Fibroblast of lung (primary cell): Measurements from ENCODE around the gene ASXL1. TPM values are rescaled to one million over a fixed set of nuclear protein-coding genes. Genes with fewer than 3 reads are reported as not detected.

Experiments used
- DNase-seq, 2 donors: peaks; one replicate each; pipeline versions ENCODE4 v3.0.0 to v3.0.0-alpha.2; 2010; ENCODE audit warnings: low read depth in 2 of 2
- H2AFZ ChIP-seq: 2 replicates; pipeline ENCODE4 v1.5.1; 2012; ENCODE audit warnings: low read length, control low read depth, inconsistent platforms
- H3K27ac ChIP-seq: 2 replicates; pipeline ENCODE4 v1.5.1; 2011; ENCODE audit warnings: low read length, control low read depth; ENCODE audit not compliant: insufficient read depth
- H3K27me3 ChIP-seq: 2 replicates; pipeline ENCODE4 v1.5.1; 2011; ENCODE audit warnings: mild to moderate bottlenecking, low read length; ENCODE audit not compliant: control insufficient read depth, insufficient read depth
- H3K36me3 ChIP-seq: 2 replicates; pipeline ENCODE4 v1.5.1; 2011; ENCODE audit warnings: low read length; ENCODE audit not compliant: control insufficient read depth, insufficient read depth
- H3K4me1 ChIP-seq: 2 replicates; pipeline ENCODE4 v1.5.1; 2011; ENCODE audit warnings: low read length; ENCODE audit not compliant: control insufficient read depth, insufficient read depth; ENCODE audit errors: extremely low read depth
- H3K4me2 ChIP-seq: 2 replicates; pipeline ENCODE4 v1.5.1; 2011; ENCODE audit warnings: low read length, control low read depth; ENCODE audit not compliant: insufficient read depth; ENCODE audit errors: extremely low read depth
- H3K4me3 ChIP-seq, 4 experiments: fragments of 200-600 bp in 1 of 4; sonication (generic) in 1 of 4; replicated peaks in 1 of 4; 2 replicates each; pipeline ENCODE4 v1.5.1; 2011 to 2016; ENCODE audit warnings: low read length in 4 of 4, low read depth in 3 of 4, mild to moderate bottlenecking in 3 of 4, control low read depth in 2 of 4, inconsistent platforms in 1 of 4, mixed read lengths in 1 of 4; ENCODE audit not compliant: insufficient read depth in 1 of 4; ENCODE audit errors: control extremely low read depth in 1 of 4
- H3K79me2 ChIP-seq: 2 replicates; pipeline ENCODE4 v1.5.1; 2012; ENCODE audit warnings: mild to moderate bottlenecking, low read length, inconsistent platforms; ENCODE audit not compliant: control insufficient read depth, insufficient read depth
- H3K9ac ChIP-seq: 2 replicates; pipeline ENCODE4 v1.5.1; 2011; ENCODE audit warnings: mild to moderate bottlenecking, low read length, control low read depth; ENCODE audit not compliant: insufficient read depth
- H3K9me3 ChIP-seq: 2 replicates; pipeline ENCODE4 v1.5.1; 2012; ENCODE audit warnings: low read depth, low read length; ENCODE audit not compliant: control insufficient read depth, insufficient read depth
- H4K20me1 ChIP-seq: 2 replicates; pipeline ENCODE4 v1.5.1; 2011; ENCODE audit warnings: low read length; ENCODE audit not compliant: control insufficient read depth, insufficient read depth; ENCODE audit errors: extremely low read depth
- EZH2 ChIP-seq: IDR thresholded peaks from 2 replicates; pipeline ENCODE4 v1.5.1; 2012; ENCODE audit warnings: low read length, control low read depth, mild to moderate bottlenecking; ENCODE audit errors: missing control alignments
- polyA plus RNA-seq, 2 donors: library from polyadenylated mRNA; depleted of rRNA in 1 of 2; stranded (reverse) in 1 of 2; unstranded in 1 of 2; fragments of >200 nt; gene quantifications; 2 replicates each; pipeline ENCODE4 v1.2.1, GENCODE V29; 2011 to 2012; ENCODE audit warnings: missing spikeins in 1 of 2
- total RNA-seq: library from RNA; depleted of rRNA; stranded (reverse); fragments of >200 nt; gene quantifications from 2 replicates; pipeline ENCODE4 v1.2.1, GENCODE V29; 2014
- TF ChIP-seq, protein P1 (sequence below), 2 donors: IDR thresholded peaks in 1 of 2; conservative IDR thresholded peaks in 1 of 2; 1 replicate in 1 of 2; 2 replicates in 1 of 2; pipeline ENCODE4 v1.5.1; 2011 to 2012; ENCODE audit warnings: low read length in 2 of 2, control low read depth in 1 of 2, inconsistent platforms in 1 of 2, low read depth in 1 of 2, mild to moderate bottlenecking in 1 of 2

ASXL1 gene
- total and polyA plus RNA-seq, 2 donors (not counting 1 experiment from before 2014, with no cell fraction given): 38.0 to 41.1 TPM

DNA sequence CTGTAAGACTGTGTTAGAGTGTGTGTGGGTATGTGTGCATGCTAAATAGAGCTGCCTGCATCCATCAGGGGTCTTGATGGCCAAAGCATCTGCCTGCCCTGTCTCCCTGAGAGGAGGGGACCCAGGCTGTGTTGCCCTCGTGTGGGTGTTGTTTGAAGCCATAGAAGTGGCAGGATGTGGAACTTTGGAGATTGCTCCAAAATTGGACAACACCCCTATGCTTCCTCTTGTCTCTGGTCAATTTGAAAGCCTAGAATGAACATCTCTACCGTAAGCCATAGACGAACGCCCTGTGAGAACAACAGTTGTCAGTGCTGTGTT lies 82.6 kb downstream of the ASXL1 start:
- Histone ChIP-seq H2AFZ (no peak overlapping the region), H3K4me3 (no peak overlapping the region), H3K36me3 (peaks cover 18% of the 10 kb centered on the region), H4K20me1 (no peaks in the 10 kb centered on the region), H3K9ac (no peak overlapping the region), H3K4me2 (no peak overlapping the region), H3K4me1 (peaks cover 8% of the 10 kb centered on the region), H3K27me3 (no peaks in the 10 kb centered on the region), H3K9me3 (no peaks in the 10 kb centered on the region), H3K79me2 (no peaks in the 10 kb centered on the region), H3K27ac (no peak overlapping the region)
- no peak for DNase-seq
- no peak for TF ChIP-seq EZH2
- TF ChIP-seq, protein P1, sequence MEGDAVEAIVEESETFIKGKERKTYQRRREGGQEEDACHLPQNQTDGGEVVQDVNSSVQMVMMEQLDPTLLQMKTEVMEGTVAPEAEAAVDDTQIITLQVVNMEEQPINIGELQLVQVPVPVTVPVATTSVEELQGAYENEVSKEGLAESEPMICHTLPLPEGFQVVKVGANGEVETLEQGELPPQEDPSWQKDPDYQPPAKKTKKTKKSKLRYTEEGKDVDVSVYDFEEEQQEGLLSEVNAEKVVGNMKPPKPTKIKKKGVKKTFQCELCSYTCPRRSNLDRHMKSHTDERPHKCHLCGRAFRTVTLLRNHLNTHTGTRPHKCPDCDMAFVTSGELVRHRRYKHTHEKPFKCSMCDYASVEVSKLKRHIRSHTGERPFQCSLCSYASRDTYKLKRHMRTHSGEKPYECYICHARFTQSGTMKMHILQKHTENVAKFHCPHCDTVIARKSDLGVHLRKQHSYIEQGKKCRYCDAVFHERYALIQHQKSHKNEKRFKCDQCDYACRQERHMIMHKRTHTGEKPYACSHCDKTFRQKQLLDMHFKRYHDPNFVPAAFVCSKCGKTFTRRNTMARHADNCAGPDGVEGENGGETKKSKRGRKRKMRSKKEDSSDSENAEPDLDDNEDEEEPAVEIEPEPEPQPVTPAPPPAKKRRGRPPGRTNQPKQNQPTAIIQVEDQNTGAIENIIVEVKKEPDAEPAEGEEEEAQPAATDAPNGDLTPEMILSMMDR (conservative IDR thresholded peaks at IDR 0.05 in 1 of 2, IDR thresholded peaks at IDR 0.05 in 1 of 2; ENCODE audit: low read depth in 1 of 2, low read length in 2 of 2): no peak

DNA sequence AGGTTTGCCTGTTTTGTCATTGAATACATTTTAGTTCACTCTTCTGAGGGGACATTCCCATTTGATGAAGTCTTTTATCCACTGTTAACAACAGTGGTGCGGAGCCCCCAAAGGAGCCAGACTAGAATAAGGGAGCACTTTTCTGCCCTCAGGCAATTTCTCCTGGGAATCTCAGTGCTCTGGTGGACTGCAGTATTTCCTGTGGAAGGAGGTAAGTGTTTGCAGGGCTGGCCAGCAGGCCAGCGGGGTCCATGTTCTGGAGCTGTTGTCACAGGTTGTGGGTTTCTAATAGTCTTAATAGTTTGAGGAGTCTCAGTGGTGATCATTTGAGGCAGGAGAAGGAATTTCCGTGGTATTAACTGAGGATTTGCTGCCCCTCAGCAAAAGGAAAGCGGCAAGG lies 83.5 kb downstream of the ASXL1 start:
- Histone ChIP-seq H3K79me2 (no peaks in the 10 kb centered on the region), H3K4me2 (no peak overlapping the region), H3K4me1 (peaks cover 8% of the 10 kb centered on the region), H3K27me3 (no peaks in the 10 kb centered on the region), H3K9me3 (no peaks in the 10 kb centered on the region), H3K4me3 (no peak overlapping the region), H3K27ac (no peak overlapping the region), H3K36me3 (peaks cover 16% of the 10 kb centered on the region), H3K9ac (no peak overlapping the region), H2AFZ (no peak overlapping the region), H4K20me1 (no peaks in the 10 kb centered on the region)
- no peak for DNase-seq
- no peak for TF ChIP-seq EZH2
- TF ChIP-seq, protein P1 (conservative IDR thresholded peaks at IDR 0.05 in 1 of 2, IDR thresholded peaks at IDR 0.05 in 1 of 2; ENCODE audit: low read depth in 1 of 2, low read length in 2 of 2): no peak

DNA sequence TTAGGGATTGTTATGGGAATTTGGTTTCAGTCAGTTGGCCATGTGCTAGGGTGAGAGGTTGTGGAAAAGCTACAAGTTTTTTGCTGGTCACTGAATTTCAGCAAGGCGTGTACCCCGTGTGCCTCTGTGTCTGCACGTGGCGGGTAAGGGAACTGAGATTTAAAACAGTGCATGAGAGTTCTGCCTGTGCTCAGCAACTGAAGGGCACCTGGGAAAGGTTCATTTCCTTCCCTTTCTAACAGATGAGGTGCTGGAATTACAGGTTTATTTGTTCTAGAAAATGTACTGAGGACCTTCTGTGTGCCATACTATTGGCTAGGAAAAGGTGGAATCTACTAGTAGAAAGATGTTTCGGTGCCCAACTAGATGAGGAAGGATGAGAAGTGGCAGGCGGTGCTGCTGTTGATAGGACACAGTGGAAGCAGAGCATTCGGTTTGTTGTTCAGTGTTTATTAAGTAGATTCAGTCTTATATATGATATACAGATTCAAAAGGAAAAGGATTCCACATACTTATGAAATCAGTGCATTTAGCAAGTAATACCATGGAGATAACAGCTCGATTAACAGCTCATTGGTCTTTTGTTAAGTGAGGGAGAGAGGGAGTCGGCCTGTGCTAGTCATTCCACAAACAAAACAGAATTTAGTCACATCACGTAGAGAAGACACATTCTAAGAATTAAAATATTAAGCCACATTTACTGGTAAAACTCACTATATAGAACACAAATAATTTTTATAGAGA lies 84.7 kb downstream of the ASXL1 start:
- no peaks in the 10 kb centered on the region for H3K27me3 ChIP-seq
- no peaks in the 10 kb centered on the region for H4K20me1 ChIP-seq
- no peaks in the 10 kb centered on the region for H3K9me3 ChIP-seq
- no peak overlapping the region for H3K9ac ChIP-seq
- H2AFZ ChIP-seq: no peak overlapping the region
- no peak overlapping the region for H3K4me3 ChIP-seq
- TF ChIP-seq EZH2: no peak
- TF ChIP-seq, protein P1 (conservative IDR thresholded peaks at IDR 0.05 in 1 of 2, IDR thresholded peaks at IDR 0.05 in 1 of 2; ENCODE audit: low read depth in 1 of 2, low read length in 2 of 2): no peak
- peaks cover 8% of the 10 kb centered on the region for H3K4me1 ChIP-seq
- H3K4me2 ChIP-seq: no peak overlapping the region
- peaks cover 16% of the 10 kb centered on the region for H3K36me3 ChIP-seq
- H3K79me2 ChIP-seq: no peaks in the 10 kb centered on the region
- DNase-seq: no peak
- no peak overlapping the region for H3K27ac ChIP-seq
